Heart left ventricle (tissue), 16 donors: ENCODE measurements around the gene HIPK2. TPM values are rescaled to one million over a fixed set of nuclear protein-coding genes. Genes with fewer than 3 reads are reported as not detected.

ENCODE experiments used
- ATAC-seq, 4 donors: fragments of 200-7000 bp; cut with Tn5 transposase; one replicate each; pipeline ENCODE4 v1.9.1; 2020 to 2022; ENCODE audit warnings: moderate library complexity in 4 of 4, mild to moderate bottlenecking in 3 of 4, moderate number of reproducible peaks in 1 of 4
- DNase-seq, 5 donors: peaks; one replicate each; pipeline ENCODE4 v3.0.0-alpha.2; 2020
- H3K27ac ChIP-seq, 12 donors: fragments of 200-600 bp; sonication (generic) in 4 of 12; one replicate each; pipeline versions ENCODE4 v1.5.0 to v1.8.0; 2016 to 2022; ENCODE audit warnings: mild to moderate bottlenecking in 2 of 12
- H3K27me3 ChIP-seq, 9 donors: fragments of 200-600 bp; sonication (generic) in 2 of 9; one replicate each; pipeline versions ENCODE4 v1.5.1 to v1.8.0; 2016 to 2022; ENCODE audit warnings: mild to moderate bottlenecking in 3 of 9
- H3K36me3 ChIP-seq, 9 donors: fragments of 200-600 bp; sonication (generic) in 2 of 9; one replicate each; pipeline versions ENCODE4 v1.5.0 to v1.8.0; 2018 to 2022; ENCODE audit warnings: mild to moderate bottlenecking in 2 of 9
- H3K4me1 ChIP-seq, 12 donors: fragments of 200-600 bp; sonication (generic) in 4 of 12; one replicate each; pipeline versions ENCODE4 v1.5.0 to v1.8.0; 2016 to 2022; ENCODE audit warnings: mild to moderate bottlenecking in 3 of 12
- H3K4me3 ChIP-seq, 12 donors: fragments of 200-600 bp; sonication (generic) in 4 of 12; one replicate each; pipeline versions ENCODE4 v1.5.0 to v1.8.0; 2017 to 2022; ENCODE audit warnings: mild to moderate bottlenecking in 9 of 12, moderate library complexity in 4 of 12
- H3K9me3 ChIP-seq, 12 donors: fragments of 200-600 bp; sonication (generic) in 4 of 12; one replicate each; pipeline versions ENCODE4 v1.5.0 to v1.8.0; 2016 to 2022; ENCODE audit warnings: mild to moderate bottlenecking in 1 of 12
- CTCF ChIP-seq, 12 donors: fragments of 200-600 bp; sonication (generic) in 4 of 12; IDR thresholded peaks; one replicate each; pipeline versions ENCODE4 v1.5.0 to v1.8.0; 2018 to 2022; ENCODE audit warnings: antibody characterized with exemption in 12 of 12, mild to moderate bottlenecking in 5 of 12
- POLR2A ChIP-seq, 2 donors: fragments of 450-650 bp; IDR thresholded peaks; one replicate each; pipeline ENCODE4 v1.6.1; 2017; ENCODE audit warnings: antibody characterized with exemption in 2 of 2, mild to moderate bottlenecking in 2 of 2, moderate library complexity in 2 of 2
- WGBS, 4 donors: extraction: QIAGEN DNeasy Blood & Tissue Kit in 2 of 4; methylation state at CpG; one replicate each; pipeline versions ENCODE4 v1.1.5 to v1.1.7; 2013 to 2018; 5-methylcytosine and 5-hydroxymethylcytosine counted together
- intact Hi-C, 10 donors: fragments of 100-400 bp; cut with DNase I; formaldehyde crosslinking; loops; one replicate each; pipeline versions ENCODE4 v1.11.1 to v1.14.2; 2022
- polyA plus RNA-seq, 2 donors: library from polyadenylated mRNA; stranded (reverse); fragments of 200-250 nt; gene quantifications; one replicate each; pipeline ENCODE4 v1.2.3, GENCODE V29; 2013
- total RNA-seq, 9 donors: library from RNA; depleted of rRNA in 2 of 9; stranded (reverse); fragments of >200 nt in 2 of 9; fragmentation: NEBNext Ultra II Directional in 3 of 9; extraction: Animal tissue kit (Norgen Biotek cat#: 25700) in 3 of 9; gene quantifications; one replicate each; pipeline versions ENCODE4 v1.1.0 to v1.2.4, GENCODE V29; 2016 to 2023
- donor health status: ischemic (EF 13 %, LVEDD 7.1; RV severe dilation, severe dysfunction).
- donor health status: healthy with polysubstance abuse.
- donor health status: DM: no; HTN: yes; CAD: no.
- donor health status: DM: no; HTN: no; CAD: no.
- donor health status: ischemic (EF 25% LVEDD 6.9; RV normal size, moderate dysfunction).
- donor health status: ischemic (EF 25% LVEDD 5.7; RV mildly dilated, moderate dysfunction).
- donor health status: healthy.
- donor health status: DM: yes; HTN: yes; CAD: no.
- donor health status: ischemic (EF 35%, LVEDD 5.7; RV mildly dilated, moderate dysfunction).
- donor health status: nonischemic (EF 11% LVEDD 7.7; RV severe dilation, severe dysfunction).
- donor health status: DM: yes; HTN: yes; CAD: no.
- donor health status: PGD.
- donor health status: ischemic (EF 29% LVEDD 5.4; RV normal size, mild dysfunction).
- donor health status: nonischemic (EF 23%, LVEDD 6.1; RV moderate dilation, normal function).

Gene HIPK2
- total and polyA plus RNA-seq, 11 donors: 43.2 to 244 (median 143) TPM

DNA sequence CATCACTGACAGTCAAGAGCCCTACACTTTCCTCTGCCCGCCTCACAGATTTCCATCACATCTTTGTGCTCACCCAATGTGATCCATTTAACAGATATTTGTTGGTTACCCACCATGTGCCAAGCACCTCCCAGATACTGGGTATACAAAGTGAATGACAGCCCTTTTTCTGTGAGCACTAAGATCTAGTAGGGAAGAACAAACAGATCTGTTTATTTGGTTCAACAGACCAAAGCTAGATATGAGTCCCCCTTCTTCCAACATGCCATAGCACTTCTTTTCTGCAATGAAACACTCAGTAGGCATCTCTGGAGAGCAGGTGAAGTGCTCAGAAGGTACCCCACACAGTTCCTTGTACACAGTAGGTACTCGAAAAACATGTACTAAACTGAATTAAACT lies 101.4 kb downstream of the HIPK2 start:
- ATAC-seq (no peak), DNase-seq (no peak)
- TF ChIP-seq CTCF (IDR thresholded peaks at IDR 0.05) (no peak), POLR2A (IDR thresholded peaks at IDR 0.05) (no peak)
- H3K4me3 ChIP-seq: no peak overlapping the region
- intact Hi-C loops: no loop called here
- peaks cover 0 to 3% (median 0%) of the 10 kb centered on the region in 12 donors for H3K9me3 ChIP-seq
- no peaks in the 10 kb centered on the region for H3K27me3 ChIP-seq
- H3K27ac ChIP-seq: peak overlapping the region in 1 of 12 donors; percentile 15
- WGBS, 4 donors: 96 to 99% (median 97%) methylated on average over 2 of the region's 2 CpGs
- H3K4me1 ChIP-seq: peaks cover 4 to 60% (median 39%) of the 10 kb centered on the region in 12 donors
- peaks cover 0 to 9% (median 0%) of the 10 kb centered on the region in 9 donors for H3K36me3 ChIP-seq

DNA sequence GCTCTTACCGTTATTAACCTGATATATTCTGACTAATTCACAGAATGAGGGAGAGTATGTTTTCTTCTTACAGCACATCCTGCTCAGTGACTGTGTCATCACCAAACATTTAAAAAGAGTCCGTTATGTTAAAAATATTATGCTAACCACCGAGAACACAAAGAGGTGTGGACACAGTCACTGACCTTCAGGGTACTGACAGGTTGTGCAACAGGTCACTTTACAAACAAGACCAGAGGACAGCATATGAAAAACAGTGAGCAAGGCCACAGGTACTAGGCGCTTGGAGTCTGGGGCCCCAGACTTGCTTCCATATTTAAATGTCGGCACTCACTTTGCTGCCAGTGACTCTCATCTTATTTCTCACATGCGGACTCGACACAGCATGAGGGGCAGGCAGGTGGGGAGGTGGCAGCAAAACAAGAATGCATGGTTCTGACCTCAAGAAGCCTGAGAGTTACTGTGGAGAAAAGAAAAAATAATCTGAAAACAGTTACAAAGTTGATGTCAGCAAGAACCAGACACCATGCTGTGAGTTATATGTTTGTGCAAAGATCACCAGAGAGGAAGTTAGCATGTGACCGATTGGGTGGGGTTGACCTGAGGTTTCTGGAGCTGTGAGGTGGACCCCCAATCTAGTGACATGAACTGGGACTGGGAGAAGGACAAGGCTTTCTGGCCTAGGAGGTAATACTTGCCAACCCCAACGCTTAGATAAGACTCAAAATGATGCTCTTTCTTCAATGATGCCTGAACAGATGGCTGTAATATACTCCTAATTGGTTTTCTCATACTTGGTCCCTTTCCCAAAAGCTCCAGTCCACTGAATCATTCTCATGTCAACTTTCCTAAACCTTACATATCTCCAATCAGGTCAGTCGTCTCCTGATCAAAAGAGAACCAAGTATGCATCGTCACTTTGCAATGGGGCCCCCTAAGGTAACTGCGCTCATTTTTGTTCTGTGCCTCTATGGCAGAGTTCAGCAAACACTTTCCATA lies 102.4 kb downstream of the HIPK2 start:
- ATAC-seq (peak in 3 of 4 donors; percentile 3 to 21 (median 7)), DNase-seq (no peak)
- Histone ChIP-seq H3K4me3 (no peak overlapping the region), H3K9me3 (peaks cover 0 to 3% (median 0%) of the 10 kb centered on the region in 12 donors), H3K4me1 (peaks cover 4 to 50% (median 29%) of the 10 kb centered on the region in 12 donors), H3K27ac (peak overlapping the region in 11 of 12 donors; percentile 2 to 69 (median 42)), H3K36me3 (peaks cover 0 to 9% (median 0%) of the 10 kb centered on the region in 9 donors), H3K27me3 (no peaks in the 10 kb centered on the region)
- TF ChIP-seq CTCF (IDR thresholded peaks at IDR 0.05) (no peak), POLR2A (IDR thresholded peaks at IDR 0.05) (no peak)
- WGBS, 4 donors: 70 to 81% (median 73%) methylated on average over 12 of the region's 12 CpGs
- intact Hi-C loops: no loop called here

- Histone ChIP-seq H3K27ac (peak overlapping the region in 11 of 12 donors; percentile 2 to 69 (median 42)), H3K27me3 (no peaks in the 10 kb centered on the region), H3K9me3 (peaks cover 0 to 3% (median 0%) of the 10 kb centered on the region in 12 donors), H3K4me3 (no peak overlapping the region), H3K36me3 (peaks cover 0 to 9% (median 0%) of the 10 kb centered on the region in 9 donors), H3K4me1 (peaks cover 4 to 43% (median 22%) of the 10 kb centered on the region in 12 donors)
- intact Hi-C loops: no loop called here
- DNase-seq (no peak), ATAC-seq (peak; percentile 30 to 66 (median 50))
- no peak for TF ChIP-seq POLR2A (IDR thresholded peaks at IDR 0.05)
- 47 to 64% (median 59%) methylated on average over 8 of the region's 8 CpGs for WGBS, 4 donors
These were observed 103.1 kb downstream of the HIPK2 start for GRCh38 chr7:139674752-139675126.

DNA sequence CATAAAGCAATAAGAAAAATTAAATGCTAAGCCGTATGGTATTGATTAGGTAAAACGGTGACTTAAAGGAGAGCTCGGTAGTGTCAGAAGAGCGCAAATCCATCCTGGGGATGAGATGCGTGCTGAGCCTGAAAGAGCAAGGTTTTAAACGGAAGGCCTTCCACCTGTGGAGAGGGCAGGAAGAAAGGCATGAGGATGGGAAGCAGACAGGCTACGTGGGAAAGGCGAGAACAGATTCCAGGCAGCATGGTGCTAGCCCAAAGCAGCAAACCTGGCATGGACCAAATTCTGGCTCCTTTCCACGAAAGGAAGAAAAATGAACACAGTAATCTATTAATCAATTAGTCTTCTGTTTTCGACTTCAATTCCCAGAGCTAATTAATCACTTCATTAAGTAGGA lies 103.5 kb downstream of the HIPK2 start:
- peaks cover 0 to 3% (median 0%) of the 10 kb centered on the region in 12 donors for H3K9me3 ChIP-seq
- intact Hi-C loops: no loop called here
- no peak for DNase-seq
- H3K27ac ChIP-seq: peak overlapping the region; percentile 0 to 69 (median 38)
- TF ChIP-seq CTCF (IDR thresholded peaks at IDR 0.05) (no peak), POLR2A (IDR thresholded peaks at IDR 0.05) (no peak)
- WGBS, 4 donors: 84 to 91% (median 88%) methylated on average over 9 to 10 of the region's 10 CpGs
- peaks cover 0 to 9% (median 0%) of the 10 kb centered on the region in 9 donors for H3K36me3 ChIP-seq
- H3K4me3 ChIP-seq: no peak overlapping the region
- H3K27me3 ChIP-seq: no peaks in the 10 kb centered on the region
- H3K4me1 ChIP-seq: peaks cover 4 to 39% (median 18%) of the 10 kb centered on the region in 12 donors
- ATAC-seq: no peak
